Measurements from ENCODE around the gene ITGA4.

ITGA4 gene

GRCh38 chr2:181458871-181459270 is 1.7 kb downstream of the ITGA4 start:
- no peak for DNase-seq (ENCODE audit: low read depth)

- no peak for DNase-seq (ENCODE audit: low read depth)
Observed at GRCh38 chr2:181459621-181460021, 2.4 kb downstream of the ITGA4 start.

GRCh38 chr2:181461056-181461997 is 4.1 kb downstream of the ITGA4 start:
- no peak for DNase-seq (ENCODE audit: low read depth)

GRCh38 chr2:181462033-181462432 is 4.8 kb downstream of the ITGA4 start:
- DNase-seq (ENCODE audit: low read depth) = no peak

- no peak for DNase-seq (ENCODE audit: low read depth)
Observed at GRCh38 chr2:181463588-181463987, 6.4 kb downstream of the ITGA4 start.

GRCh38 chr2:181464966-181465365 is 7.8 kb downstream of the ITGA4 start:
- no peak for DNase-seq (ENCODE audit: low read depth)

GRCh38 chr2:181465676-181466375 is 8.6 kb downstream of the ITGA4 start:
- DNase-seq (ENCODE audit: low read depth) = peak; percentile 78

- DNase-seq (ENCODE audit: low read depth) = peak; percentile 40
Observed at GRCh38 chr2:181466661-181467576, 9.7 kb downstream of the ITGA4 start.

- no peak for DNase-seq (ENCODE audit: low read depth)
Observed at GRCh38 chr2:181467966-181468707, 11.0 kb downstream of the ITGA4 start.

- DNase-seq (ENCODE audit: low read depth) = no peak
Observed at GRCh38 chr2:181468811-181469210, 11.6 kb downstream of the ITGA4 start.

GRCh38 chr2:181471226-181471625 is 14.0 kb downstream of the ITGA4 start:
- DNase-seq (ENCODE audit: low read depth) = no peak

- no peak for DNase-seq (ENCODE audit: low read depth)
Observed at GRCh38 chr2:181471783-181472182, 14.6 kb downstream of the ITGA4 start.

GRCh38 chr2:181472990-181473389 is 15.8 kb downstream of the ITGA4 start:
- DNase-seq (ENCODE audit: low read depth) = no peak

GRCh38 chr2:181474222-181474881 is 17.2 kb downstream of the ITGA4 start:
- no peak for DNase-seq (ENCODE audit: low read depth)

GRCh38 chr2:181483211-181483610 is 26.0 kb downstream of the ITGA4 start:
- DNase-seq (ENCODE audit: low read depth) = no peak

- no peak for DNase-seq (ENCODE audit: low read depth)
Observed at GRCh38 chr2:181483876-181484275, 26.7 kb downstream of the ITGA4 start.

- no peak for DNase-seq (ENCODE audit: low read depth)
Observed at GRCh38 chr2:181484851-181485637, 27.9 kb downstream of the ITGA4 start.

- DNase-seq (ENCODE audit: low read depth) = no peak
Observed at GRCh38 chr2:181485638-181485946, 28.4 kb downstream of the ITGA4 start.

- no peak for DNase-seq (ENCODE audit: low read depth)
Observed at GRCh38 chr2:181499231-181499630, 42.0 kb downstream of the ITGA4 start.

- no peak for DNase-seq (ENCODE audit: low read depth)
Observed at GRCh38 chr2:181500201-181500600, 43.0 kb downstream of the ITGA4 start.

All from fibroblast of the conjunctiva (primary cell).